Gastroesophageal sphincter (tissue), 3 donors: ENCODE measurements around the gene FAM98A.

Source experiments
- CTCF ChIP-seq, 4 experiments: fragments of 200-600 bp in 2 of 4; fragments of 450-650 bp in 2 of 4; sonication (generic) in 1 of 4; IDR thresholded peaks; one replicate each; pipeline ENCODE4 v1.5.1; 2017 to 2019; ENCODE audit warnings: antibody characterized with exemption in 4 of 4, mild to moderate bottlenecking in 2 of 4, moderate library complexity in 2 of 4
- EP300 ChIP-seq: sonication (generic); formaldehyde crosslinking; IDR thresholded peaks from one replicate; pipeline ENCODE4 v1.6.1; 2017; ENCODE audit warnings: antibody characterized with exemption, mild to moderate bottlenecking
- POLR2A ChIP-seq, 2 donors: fragments of 450-650 bp; IDR thresholded peaks; one replicate each; pipeline ENCODE4 v1.6.1; 2017; ENCODE audit warnings: antibody characterized with exemption in 2 of 2, mild to moderate bottlenecking in 2 of 2, moderate library complexity in 1 of 2

GRCh38 chr2:33619028-33619427 is 19.9 kb upstream of the FAM98A start:
- TF ChIP-seq CTCF (IDR thresholded peaks at IDR 0.05) (no peak), EP300 (no peak), POLR2A (IDR thresholded peaks at IDR 0.05) (no peak)
